GM18858 (cell line): ENCODE data around the gene KLHL18.
"Not testable (repeated sequence)": the region's sequence is repeated elsewhere in the genome, so short reads cannot be mapped to it uniquely, and the experiment has no call there.

ENCODE experiments used
- ATAC-seq: cut with Tn5 transposase; IDR thresholded peaks from one replicate; pipeline ENCODE4 v1.9.1; 2021; ENCODE audit not compliant: unreplicated experiment

The KLHL18 gene

GRCh38 chr3:47273564-47273963 is 9.2 kb upstream of the KLHL18 start:
- ATAC-seq: no peak

- ATAC-seq: no peak
Observed at GRCh38 chr3:47274652-47275051, 8.1 kb upstream of the KLHL18 start.

- ATAC-seq: no peak
Observed at GRCh38 chr3:47276558-47276957, 6.2 kb upstream of the KLHL18 start.

- ATAC-seq: no peak
Observed at GRCh38 chr3:47280519-47280918, 2.2 kb upstream of the KLHL18 start.

- ATAC-seq: no peak
Observed at GRCh38 chr3:47283193-47283537, 421 bp downstream of the KLHL18 start.

GRCh38 chr3:47283591-47284364 is 1.0 kb downstream of the KLHL18 start:
- no peak for ATAC-seq

GRCh38 chr3:47288966-47289910 is 6.5 kb downstream of the KLHL18 start:
- no peak for ATAC-seq

- ATAC-seq: no peak
Observed at GRCh38 chr3:47291158-47291753, 8.5 kb downstream of the KLHL18 start.

GRCh38 chr3:47291754-47292420 is 9.1 kb downstream of the KLHL18 start:
- not testable (repeated sequence) for ATAC-seq

GRCh38 chr3:47293822-47294221 is 11.1 kb downstream of the KLHL18 start:
- no peak for ATAC-seq

GRCh38 chr3:47294392-47294791 is 11.6 kb downstream of the KLHL18 start:
- ATAC-seq: no peak

GRCh38 chr3:47295322-47295721 is 12.6 kb downstream of the KLHL18 start:
- no peak for ATAC-seq

- ATAC-seq: no peak
Observed at GRCh38 chr3:47295976-47296375, 13.2 kb downstream of the KLHL18 start.

- no peak for ATAC-seq
Observed at GRCh38 chr3:47296562-47297302, 14.0 kb downstream of the KLHL18 start.

- no peak for ATAC-seq
Observed at GRCh38 chr3:47298439-47298838, 15.7 kb downstream of the KLHL18 start.

GRCh38 chr3:47299381-47300318 is 16.9 kb downstream of the KLHL18 start:
- ATAC-seq: no peak

- no peak for ATAC-seq
Observed at GRCh38 chr3:47301456-47301855, 18.7 kb downstream of the KLHL18 start.

- ATAC-seq: no peak
Observed at GRCh38 chr3:47306022-47306421, 23.3 kb downstream of the KLHL18 start.

- not testable (repeated sequence) for ATAC-seq
Observed at GRCh38 chr3:47309231-47309630, 26.5 kb downstream of the KLHL18 start.
